ENCODE data around the gene EPHB1.

GRCh38 chr3:135050536-135050935 lies 255.5 kb downstream of the EPHB1 start:
- TF ChIP-seq, protein P1, sequence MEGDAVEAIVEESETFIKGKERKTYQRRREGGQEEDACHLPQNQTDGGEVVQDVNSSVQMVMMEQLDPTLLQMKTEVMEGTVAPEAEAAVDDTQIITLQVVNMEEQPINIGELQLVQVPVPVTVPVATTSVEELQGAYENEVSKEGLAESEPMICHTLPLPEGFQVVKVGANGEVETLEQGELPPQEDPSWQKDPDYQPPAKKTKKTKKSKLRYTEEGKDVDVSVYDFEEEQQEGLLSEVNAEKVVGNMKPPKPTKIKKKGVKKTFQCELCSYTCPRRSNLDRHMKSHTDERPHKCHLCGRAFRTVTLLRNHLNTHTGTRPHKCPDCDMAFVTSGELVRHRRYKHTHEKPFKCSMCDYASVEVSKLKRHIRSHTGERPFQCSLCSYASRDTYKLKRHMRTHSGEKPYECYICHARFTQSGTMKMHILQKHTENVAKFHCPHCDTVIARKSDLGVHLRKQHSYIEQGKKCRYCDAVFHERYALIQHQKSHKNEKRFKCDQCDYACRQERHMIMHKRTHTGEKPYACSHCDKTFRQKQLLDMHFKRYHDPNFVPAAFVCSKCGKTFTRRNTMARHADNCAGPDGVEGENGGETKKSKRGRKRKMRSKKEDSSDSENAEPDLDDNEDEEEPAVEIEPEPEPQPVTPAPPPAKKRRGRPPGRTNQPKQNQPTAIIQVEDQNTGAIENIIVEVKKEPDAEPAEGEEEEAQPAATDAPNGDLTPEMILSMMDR (conservative IDR thresholded peaks at IDR 0.05) = no peak
- no peak for TF ChIP-seq ZFX (IDR thresholded peaks at IDR 0.05)

Data from C4-2B (cell line).